Uterus (tissue), 2 donors: ENCODE measurements around the gene ERH.

Experiments
- POLR2A ChIP-seq, 2 donors: fragments of 450-650 bp; IDR thresholded peaks; one replicate each; pipeline ENCODE4 v1.6.1; 2016; ENCODE audit warnings: antibody characterized with exemption in 2 of 2, mild to moderate bottlenecking in 1 of 2, moderate library complexity in 1 of 2
- TF ChIP-seq, protein P1 (sequence below), 4 experiments: fragments of 200-600 bp in 2 of 4; fragments of 450-650 bp in 2 of 4; sonication (generic) in 2 of 4; IDR thresholded peaks; one replicate each; pipeline ENCODE4 v1.5.1; 2016 to 2019; ENCODE audit warnings: antibody characterized with exemption in 4 of 4, mild to moderate bottlenecking in 2 of 4, moderate library complexity in 1 of 4

DNA sequence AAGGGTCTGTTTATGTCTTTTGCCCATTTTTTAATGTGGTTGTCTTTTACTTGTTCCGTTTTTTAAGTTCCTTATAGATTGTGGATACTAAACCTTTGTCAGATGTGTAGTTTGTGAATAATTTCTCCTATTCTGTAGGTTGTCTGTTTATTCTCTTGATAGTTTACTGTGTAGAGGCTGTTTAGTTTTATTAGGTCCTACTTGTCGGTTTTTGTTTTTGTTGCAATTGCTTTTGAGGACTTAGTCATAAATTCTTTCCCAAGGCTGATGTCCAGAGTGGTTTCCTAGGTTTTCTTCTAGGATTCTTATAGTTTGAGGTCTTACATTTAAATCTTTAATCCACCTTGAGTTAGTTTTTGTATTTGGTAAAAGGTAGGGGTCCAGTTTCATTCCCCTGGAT lies 34.3 kb upstream of the ERH start:
- TF ChIP-seq, protein P1, sequence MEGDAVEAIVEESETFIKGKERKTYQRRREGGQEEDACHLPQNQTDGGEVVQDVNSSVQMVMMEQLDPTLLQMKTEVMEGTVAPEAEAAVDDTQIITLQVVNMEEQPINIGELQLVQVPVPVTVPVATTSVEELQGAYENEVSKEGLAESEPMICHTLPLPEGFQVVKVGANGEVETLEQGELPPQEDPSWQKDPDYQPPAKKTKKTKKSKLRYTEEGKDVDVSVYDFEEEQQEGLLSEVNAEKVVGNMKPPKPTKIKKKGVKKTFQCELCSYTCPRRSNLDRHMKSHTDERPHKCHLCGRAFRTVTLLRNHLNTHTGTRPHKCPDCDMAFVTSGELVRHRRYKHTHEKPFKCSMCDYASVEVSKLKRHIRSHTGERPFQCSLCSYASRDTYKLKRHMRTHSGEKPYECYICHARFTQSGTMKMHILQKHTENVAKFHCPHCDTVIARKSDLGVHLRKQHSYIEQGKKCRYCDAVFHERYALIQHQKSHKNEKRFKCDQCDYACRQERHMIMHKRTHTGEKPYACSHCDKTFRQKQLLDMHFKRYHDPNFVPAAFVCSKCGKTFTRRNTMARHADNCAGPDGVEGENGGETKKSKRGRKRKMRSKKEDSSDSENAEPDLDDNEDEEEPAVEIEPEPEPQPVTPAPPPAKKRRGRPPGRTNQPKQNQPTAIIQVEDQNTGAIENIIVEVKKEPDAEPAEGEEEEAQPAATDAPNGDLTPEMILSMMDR (IDR thresholded peaks at IDR 0.05), result no peak
- TF ChIP-seq POLR2A (IDR thresholded peaks at IDR 0.05), result no peak
